NCI-H345 treated with DMSO at 0.1 percent for 48 hours (cell line): ENCODE measurements around the gene PAX6.

Experiments
- DNase-seq: peaks from one replicate; lab custom pipeline; 2025; ENCODE audit not compliant: unreplicated experiment; lab: John Stamatoyannopoulos, UW

PAX6 gene

GRCh38 chr11:31822927-31823643 lies 12.0 kb upstream of the PAX6 start:
- no peak for DNase-seq

DNA sequence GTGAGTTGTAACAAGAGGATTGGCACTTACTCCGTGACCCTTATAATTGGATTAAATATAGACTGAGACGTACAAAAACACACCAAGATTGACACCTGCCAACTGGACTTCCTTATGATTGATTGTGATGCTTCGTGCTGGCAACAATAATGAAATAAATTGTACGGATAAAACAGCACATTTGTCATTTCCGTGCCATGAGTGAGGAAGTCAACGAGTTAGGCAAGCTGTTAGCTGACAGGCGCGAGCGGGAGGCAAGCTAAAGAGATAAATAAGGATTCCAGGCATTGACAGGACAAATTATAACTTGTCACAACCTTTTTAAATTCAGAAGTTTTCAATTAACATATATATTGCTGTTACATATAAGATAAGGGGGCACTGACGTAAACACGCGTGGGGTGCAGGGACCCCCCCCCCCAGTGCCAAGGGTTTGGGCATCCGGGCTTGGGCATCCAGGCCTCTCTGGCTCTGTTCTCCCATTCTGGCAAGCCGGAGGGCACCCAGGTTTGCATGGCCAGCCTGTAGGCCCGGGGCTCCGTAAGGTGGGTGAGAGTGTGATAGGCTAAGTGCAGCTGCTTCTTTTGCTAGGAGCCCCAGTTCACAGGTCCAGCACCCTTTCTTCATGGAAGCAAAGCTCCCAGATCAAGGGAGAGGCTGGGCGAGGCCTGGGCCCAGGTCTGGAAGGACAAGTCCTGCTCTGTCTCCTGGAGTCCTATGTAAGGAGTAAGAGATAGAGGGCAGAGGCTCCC lies 11.2 kb upstream of the PAX6 start:
- no peak for DNase-seq

DNA sequence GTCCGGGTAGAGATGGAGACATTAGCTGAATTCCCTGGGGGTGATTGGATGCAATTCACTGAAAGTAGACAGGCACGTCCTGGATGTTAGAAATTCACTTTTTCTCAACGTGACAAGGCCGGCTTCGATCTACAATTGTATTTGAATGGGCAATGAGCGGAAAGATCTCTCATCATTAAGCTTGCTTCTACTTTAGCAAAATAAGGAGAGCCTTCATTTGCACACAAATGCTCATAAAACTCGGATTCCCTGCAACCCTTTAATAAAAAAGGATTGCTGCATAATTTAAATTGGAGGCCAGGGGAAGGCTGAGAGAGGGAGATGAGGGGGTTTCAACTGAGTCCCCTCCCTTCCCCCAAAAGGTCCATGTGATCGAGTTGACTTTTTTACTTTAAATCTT lies 10.6 kb upstream of the PAX6 start:
- DNase-seq, result no peak

- DNase-seq, result no peak
These were observed 10.2 kb upstream of the PAX6 start for GRCh38 chr11:31821235-31821764.

DNA sequence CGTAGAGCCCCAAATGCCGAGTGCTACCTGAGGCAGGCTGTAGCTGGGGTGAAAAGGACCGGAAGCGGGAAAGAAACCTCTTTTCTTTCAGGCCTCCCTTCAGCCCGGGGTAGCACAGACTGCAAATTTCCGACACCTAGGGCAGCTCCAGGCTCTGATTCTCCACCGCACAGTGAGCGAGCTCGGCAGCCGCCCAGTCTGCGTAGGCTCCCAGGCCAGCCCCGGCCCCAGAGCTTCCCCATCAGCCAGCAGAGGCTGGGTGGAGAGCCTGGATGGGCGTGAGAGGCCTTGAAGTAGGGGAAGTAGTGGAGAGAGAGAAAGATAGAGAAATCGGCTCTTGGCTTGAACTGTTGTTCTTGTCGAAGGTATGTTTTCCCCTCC lies 9.3 kb upstream of the PAX6 start:
- DNase-seq, result no peak

GRCh38 chr11:31819621-31820437 lies 8.7 kb upstream of the PAX6 start:
- no peak for DNase-seq

DNA sequence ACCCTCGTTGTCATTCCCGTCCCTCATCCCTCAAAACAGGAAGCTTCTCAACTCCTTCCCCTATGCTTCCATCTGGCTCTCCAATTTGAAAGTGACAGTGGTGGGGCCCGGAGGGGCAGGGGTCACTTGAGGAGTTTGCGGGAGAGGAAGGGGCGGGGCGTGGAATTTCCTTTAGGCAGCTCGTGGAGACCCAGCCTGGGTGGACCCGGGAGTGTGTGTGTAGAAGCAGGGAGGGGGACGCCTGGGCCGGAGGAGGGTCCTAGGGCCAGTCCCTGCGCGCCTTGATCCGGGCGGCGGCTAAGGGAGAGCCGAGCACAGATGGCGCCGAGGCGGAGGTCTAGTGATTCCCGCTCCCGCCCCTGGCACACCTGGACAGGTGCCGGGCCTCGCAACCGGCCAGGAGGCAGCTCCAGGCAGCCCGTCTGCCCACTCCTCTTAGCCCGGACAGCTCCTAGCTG lies 7.8 kb upstream of the PAX6 start:
- DNase-seq, result no peak

GRCh38 chr11:31818425-31818755 lies 7.3 kb upstream of the PAX6 start:
- DNase-seq, result no peak

- no peak for DNase-seq
These were observed 6.7 kb upstream of the PAX6 start for GRCh38 chr11:31817621-31818424.

DNA sequence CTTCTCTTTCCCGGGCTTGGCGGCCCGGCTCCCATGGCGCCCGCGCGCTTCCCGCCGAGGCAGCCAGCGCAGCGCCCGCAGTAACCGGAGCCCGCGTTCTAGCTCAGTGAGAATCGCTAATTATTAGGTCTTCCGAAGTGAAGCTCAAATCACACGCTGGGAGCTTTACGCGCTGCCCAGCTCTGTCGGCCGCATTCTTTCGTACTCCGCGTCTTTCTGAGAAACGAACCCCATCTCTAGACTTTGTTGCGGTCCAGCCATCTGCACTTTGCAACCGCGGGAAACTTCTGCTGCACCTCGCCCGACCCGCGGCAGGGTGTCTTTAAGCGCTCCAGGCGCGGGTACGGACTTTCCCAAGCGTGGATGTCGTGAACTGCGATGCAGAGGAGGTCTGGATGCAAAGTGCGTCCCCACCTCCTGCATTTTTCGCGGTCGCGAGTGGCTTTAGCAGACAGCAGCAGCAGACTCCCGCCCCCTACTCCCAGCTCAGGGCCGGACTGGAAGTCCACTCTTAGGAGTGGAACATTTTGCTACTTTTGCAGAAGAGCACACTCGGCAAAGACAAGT lies 6.0 kb upstream of the PAX6 start:
- DNase-seq, result no peak

- no peak for DNase-seq
These were observed 5.4 kb upstream of the PAX6 start for GRCh38 chr11:31816468-31817053.

DNA sequence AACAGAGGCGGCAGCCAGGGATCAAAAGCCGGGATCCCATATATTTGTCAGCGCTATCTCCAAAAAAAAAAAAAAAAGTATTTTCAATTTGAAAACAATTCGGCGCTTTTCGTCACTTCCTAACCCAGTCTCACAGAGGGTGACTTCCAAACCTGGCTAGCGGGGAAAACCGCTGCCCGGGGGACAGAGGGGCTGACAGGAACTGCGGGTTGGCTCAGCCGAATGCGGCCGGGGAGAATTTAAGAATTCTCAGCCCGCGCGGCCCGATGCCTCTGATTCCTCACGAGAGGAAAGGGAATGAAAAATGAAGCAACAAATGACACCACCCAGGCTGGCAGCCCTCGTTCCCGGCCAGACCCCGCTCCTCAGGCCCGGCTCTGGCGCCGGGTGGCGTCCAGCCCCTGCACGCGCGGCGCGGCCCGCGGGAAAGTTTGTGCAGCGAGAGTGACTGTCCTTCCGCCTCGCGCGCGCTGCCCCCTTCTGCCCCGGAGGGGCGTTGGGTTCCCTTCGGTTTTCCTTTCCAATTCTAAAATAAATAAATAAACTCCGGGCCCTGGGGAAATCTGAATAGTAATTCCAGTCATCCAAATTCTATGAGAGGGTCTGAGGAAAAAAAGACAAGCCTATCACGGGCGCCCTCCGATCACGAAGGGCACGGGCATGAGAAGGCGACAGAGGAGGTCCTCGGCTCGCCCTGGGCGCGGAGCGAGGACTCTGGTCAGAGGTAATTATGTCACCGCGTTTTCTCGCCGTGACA lies 4.8 kb upstream of the PAX6 start:
- no peak for DNase-seq

DNA sequence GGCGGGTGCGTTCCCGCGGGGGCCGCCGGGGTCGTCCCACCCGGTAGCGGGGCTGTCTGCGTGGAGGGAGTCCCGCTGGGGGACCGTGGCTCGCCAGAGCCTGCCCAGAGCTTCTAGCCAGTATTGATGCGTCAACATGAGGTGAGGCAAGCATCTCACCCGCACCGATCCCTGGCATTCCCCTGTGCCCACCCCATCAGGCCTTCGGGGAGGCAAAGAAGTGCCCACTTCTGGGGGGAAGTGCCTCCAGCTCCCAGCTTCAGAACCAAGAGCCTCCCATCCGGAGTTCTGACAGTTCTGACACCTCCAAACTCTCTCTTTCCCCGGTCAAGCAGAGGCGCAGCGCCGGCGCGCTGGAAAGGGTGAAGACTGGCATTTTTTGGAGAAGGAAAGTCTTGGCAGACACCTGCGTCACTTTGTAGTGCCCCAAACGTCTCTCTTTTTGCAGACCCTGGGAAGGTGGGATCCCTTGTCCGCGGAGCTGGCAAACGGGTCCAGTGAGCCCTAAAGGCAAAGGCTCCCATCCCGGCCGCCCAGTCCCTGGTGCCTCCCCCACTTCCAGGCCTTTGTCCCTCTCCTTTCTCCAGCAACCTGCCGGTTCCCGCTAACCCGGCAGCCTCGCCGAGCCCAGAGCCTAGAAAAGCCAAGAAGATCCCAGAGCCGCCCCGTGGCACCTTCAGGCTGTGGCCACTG lies 3.2 kb upstream of the PAX6 start:
- DNase-seq, result no peak

DNA sequence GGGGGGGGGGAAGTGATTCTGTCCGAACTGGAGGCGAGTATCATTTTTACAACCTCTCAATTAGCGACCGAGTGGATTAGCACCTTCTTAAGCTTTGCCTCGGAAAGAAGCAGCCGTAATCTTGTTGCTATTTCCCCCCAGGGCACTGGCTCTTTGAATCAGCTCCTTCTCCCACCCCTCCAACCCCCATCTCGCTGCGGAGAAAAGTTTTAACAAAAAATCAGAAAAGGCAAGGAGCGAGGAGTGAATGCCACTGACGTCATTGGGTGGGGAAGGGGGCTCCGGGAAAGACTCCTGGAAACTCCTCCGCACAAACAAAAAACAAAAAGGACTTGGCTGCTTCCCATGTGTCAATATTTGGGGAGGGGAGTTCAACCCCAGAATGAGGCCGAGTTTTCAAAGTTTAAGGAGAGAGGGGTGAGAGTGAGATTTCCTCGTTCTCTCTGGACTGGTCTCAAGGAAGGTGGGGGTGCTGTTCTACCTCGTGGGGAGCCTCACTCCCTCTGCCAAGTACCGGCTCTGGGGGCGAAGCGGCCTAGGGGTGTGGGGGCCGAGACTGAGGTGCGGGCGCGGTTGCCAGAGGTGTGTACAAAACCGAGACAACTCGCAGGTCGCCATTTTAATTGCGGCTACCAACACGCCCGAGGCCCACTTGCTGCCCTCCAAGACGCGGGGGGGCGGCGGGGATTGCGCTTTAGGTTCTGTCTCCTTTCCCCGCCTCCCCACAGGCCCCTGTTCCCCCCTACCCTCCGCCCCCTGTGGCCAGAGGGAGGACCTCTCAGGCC lies 2.5 kb upstream of the PAX6 start:
- DNase-seq, result no peak

- DNase-seq, result no peak
These were observed 1.6 kb upstream of the PAX6 start for GRCh38 chr11:31812383-31813381.

- DNase-seq, result no peak
These were observed 1.0 kb downstream of the PAX6 start for GRCh38 chr11:31809857-31810778.
